K562 (cell line): ENCODE data around the gene UBAC2. TPM values are rescaled to one million over a fixed set of nuclear protein-coding genes. Genes with fewer than 3 reads are reported as not detected.

Source experiments
- CEBPG ChIP-seq, 3 experiments: fragments of 200-800 bp in 1 of 3; sonication (Bioruptor generic) in 1 of 3; sonication (generic) in 1 of 3; formaldehyde crosslinking in 1 of 3; IDR thresholded peaks in 2 of 3; conservative IDR thresholded peaks in 1 of 3; 2 replicates each; pipeline versions ENCODE4 v1.6.1 to v1.8.0; 2016 to 2022; ENCODE audit warnings: missing compliant biosample characterization in 2 of 3, missing genetic modification characterization in 2 of 3, mild to moderate bottlenecking in 1 of 3, missing genetic modification reagents in 1 of 3
- DNMT1 ChIP-seq: fragments of 450-650 bp; IDR thresholded peaks from 2 replicates; pipeline ENCODE4 v1.6.1; 2016; ENCODE audit warnings: antibody characterized with exemption, mild to moderate bottlenecking
- HDAC8 ChIP-seq: fragments of 450-650 bp; IDR thresholded peaks from 2 replicates; pipeline ENCODE4 v1.6.1; 2016; ENCODE audit warnings: mild to moderate bottlenecking, missing genetic modification characterization, moderate library complexity, missing compliant biosample characterization
- TAF15 ChIP-seq: fragments of 200-400 bp; formaldehyde crosslinking; IDR thresholded peaks from 2 replicates; pipeline ENCODE4 v1.6.1; 2017; ENCODE audit warnings: mild to moderate bottlenecking, low read depth, low read length, moderate library complexity
- ZC3H4 ChIP-seq: sonication (generic); formaldehyde crosslinking; IDR thresholded peaks from 2 replicates; pipeline ENCODE4 v1.9.0; 2021; ENCODE audit warnings: missing genetic modification reagents, borderline replicate concordance
- polyA plus RNA-seq, 8 experiments: library from polyadenylated mRNA; depleted of rRNA in 4 of 8; stranded (reverse) in 5 of 8; unstranded in 3 of 8; fragments of >200 nt; fragmentation: Nextera tagmentation in 2 of 8; fragmentation: Illumina TruSeq in 1 of 8; extraction: Ambion mirVana in 2 of 8; extraction: Trizol in 1 of 8; gene quantifications; 2 replicates each; pipeline versions ENCODE4 v1.2.1 to v1.2.3, GENCODE V29; 2011 to 2014; ENCODE audit warnings: inconsistent platforms in 1 of 8, missing spikeins in 1 of 8
- total RNA-seq, 7 experiments: library from RNA; depleted of rRNA in 6 of 7; stranded (reverse); fragments of >200 nt in 6 of 7; fragmentation: Illumina TruSeq in 2 of 7; extraction: Trizol in 2 of 7; gene quantifications; 2 replicates each; pipeline versions ENCODE4 v1.2.1 to v1.2.3, GENCODE V29; 2011 to 2021; ENCODE audit warnings: low replicate concordance in 1 of 7
- TF ChIP-seq, protein P1 (sequence below), 2 experiments: fragments of 450-650 bp; formaldehyde crosslinking in 1 of 2; IDR thresholded peaks; 2 replicates each; pipeline versions ENCODE4 v1.4.0 to v1.6.1; 2014 to 2020; ENCODE audit warnings: mild to moderate bottlenecking in 2 of 2, borderline replicate concordance in 1 of 2, low read depth in 1 of 2
- TF ChIP-seq, protein P2 (sequence below), 2 experiments: fragments of 450-650 bp in 1 of 2; sonication (generic) in 1 of 2; formaldehyde crosslinking in 1 of 2; IDR thresholded peaks in 1 of 2; conservative IDR thresholded peaks in 1 of 2; 2 replicates each; pipeline versions ENCODE4 v1.6.1 to v1.8.1; 2016 to 2023; ENCODE audit warnings: mild to moderate bottlenecking in 2 of 2, moderate library complexity in 2 of 2, inconsistent platforms in 1 of 2, missing genetic modification reagents in 1 of 2
- TF ChIP-seq, protein P3 (sequence below): fragments of 250-450 bp; sonication (Bioruptor Pico); IDR thresholded peaks from 2 replicates; pipeline ENCODE4 v1.9.0; 2021; ENCODE audit warnings: mild to moderate bottlenecking, inconsistent platforms
- TF ChIP-seq, protein P4 (sequence below): fragments of 450-650 bp; IDR thresholded peaks from one replicate; pipeline ENCODE4 v1.6.1; 2018; ENCODE audit warnings: mild to moderate bottlenecking, moderate library complexity; ENCODE audit not compliant: partially characterized antibody

UBAC2 gene
- total and polyA plus RNA-seq, 9 of the 15 experiments (the other 6 are each of a cell fraction or from before 2014, with no cell fraction given) = 6.0 to 84.1 (median 32.3) TPM

DNA sequence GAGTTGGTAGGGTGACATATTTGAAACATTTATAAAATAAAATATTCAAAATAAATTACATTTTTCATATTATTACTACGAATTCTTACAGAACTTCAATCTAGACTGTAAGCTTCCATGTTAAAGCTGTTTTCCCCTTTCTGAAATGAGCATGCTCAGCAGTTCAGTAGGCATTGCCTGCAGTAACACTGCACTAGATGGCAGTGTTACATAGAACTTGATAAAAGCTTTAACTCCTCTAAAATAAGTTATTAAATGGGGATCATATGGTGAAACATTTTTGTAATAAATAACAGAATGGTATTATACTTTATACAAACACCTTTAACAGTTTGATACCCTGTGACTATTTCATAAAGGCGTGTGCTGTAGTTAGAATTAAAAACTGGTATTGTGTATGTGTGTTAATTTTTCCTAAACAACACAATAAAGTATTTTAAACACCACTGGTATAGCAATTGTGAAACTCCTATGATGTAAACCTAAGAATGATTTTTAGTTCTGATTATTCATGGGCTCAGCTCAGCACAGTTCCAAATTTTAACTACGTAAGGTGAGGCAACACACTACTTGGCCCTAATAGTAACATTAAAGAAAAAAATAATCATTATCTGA, 69.1 kb downstream of the UBAC2 start (continued):
- TF ChIP-seq, protein P1, sequence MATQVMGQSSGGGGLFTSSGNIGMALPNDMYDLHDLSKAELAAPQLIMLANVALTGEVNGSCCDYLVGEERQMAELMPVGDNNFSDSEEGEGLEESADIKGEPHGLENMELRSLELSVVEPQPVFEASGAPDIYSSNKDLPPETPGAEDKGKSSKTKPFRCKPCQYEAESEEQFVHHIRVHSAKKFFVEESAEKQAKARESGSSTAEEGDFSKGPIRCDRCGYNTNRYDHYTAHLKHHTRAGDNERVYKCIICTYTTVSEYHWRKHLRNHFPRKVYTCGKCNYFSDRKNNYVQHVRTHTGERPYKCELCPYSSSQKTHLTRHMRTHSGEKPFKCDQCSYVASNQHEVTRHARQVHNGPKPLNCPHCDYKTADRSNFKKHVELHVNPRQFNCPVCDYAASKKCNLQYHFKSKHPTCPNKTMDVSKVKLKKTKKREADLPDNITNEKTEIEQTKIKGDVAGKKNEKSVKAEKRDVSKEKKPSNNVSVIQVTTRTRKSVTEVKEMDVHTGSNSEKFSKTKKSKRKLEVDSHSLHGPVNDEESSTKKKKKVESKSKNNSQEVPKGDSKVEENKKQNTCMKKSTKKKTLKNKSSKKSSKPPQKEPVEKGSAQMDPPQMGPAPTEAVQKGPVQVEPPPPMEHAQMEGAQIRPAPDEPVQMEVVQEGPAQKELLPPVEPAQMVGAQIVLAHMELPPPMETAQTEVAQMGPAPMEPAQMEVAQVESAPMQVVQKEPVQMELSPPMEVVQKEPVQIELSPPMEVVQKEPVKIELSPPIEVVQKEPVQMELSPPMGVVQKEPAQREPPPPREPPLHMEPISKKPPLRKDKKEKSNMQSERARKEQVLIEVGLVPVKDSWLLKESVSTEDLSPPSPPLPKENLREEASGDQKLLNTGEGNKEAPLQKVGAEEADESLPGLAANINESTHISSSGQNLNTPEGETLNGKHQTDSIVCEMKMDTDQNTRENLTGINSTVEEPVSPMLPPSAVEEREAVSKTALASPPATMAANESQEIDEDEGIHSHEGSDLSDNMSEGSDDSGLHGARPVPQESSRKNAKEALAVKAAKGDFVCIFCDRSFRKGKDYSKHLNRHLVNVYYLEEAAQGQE (IDR thresholded peaks at IDR 0.05; ENCODE audit: borderline replicate concordance) = peak; percentile 73; the same call in 1 of the 2 replicates
- TF ChIP-seq, protein P1 (CRISPR knock-in tag; IDR thresholded peaks at IDR 0.05; ENCODE audit: low read depth) = no peak
- no peak for TF ChIP-seq TAF15
- no peak for TF ChIP-seq CEBPG (CRISPR knock-in tag; IDR thresholded peaks at IDR 0.05)
- TF ChIP-seq CEBPG (tag; conservative IDR thresholded peaks at IDR 0.05 in 1 of 2, IDR thresholded peaks at IDR 0.05 in 1 of 2) = 0 out of 4 replicates have a peak, but pooled peaks of 1 of the 2 experiments have one; percentile 39
- no peak for TF ChIP-seq ZC3H4 (CRISPR knock-in tag)
- no peak for TF ChIP-seq DNMT1
- no peak for TF ChIP-seq HDAC8 (tag)
- TF ChIP-seq, protein P2, sequence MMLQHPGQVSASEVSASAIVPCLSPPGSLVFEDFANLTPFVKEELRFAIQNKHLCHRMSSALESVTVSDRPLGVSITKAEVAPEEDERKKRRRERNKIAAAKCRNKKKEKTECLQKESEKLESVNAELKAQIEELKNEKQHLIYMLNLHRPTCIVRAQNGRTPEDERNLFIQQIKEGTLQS (IDR thresholded peaks at IDR 0.05) = no peak
- TF ChIP-seq, protein P2 (CRISPR knock-in tag; conservative IDR thresholded peaks at IDR 0.05) = no peak
- TF ChIP-seq, protein P3, sequence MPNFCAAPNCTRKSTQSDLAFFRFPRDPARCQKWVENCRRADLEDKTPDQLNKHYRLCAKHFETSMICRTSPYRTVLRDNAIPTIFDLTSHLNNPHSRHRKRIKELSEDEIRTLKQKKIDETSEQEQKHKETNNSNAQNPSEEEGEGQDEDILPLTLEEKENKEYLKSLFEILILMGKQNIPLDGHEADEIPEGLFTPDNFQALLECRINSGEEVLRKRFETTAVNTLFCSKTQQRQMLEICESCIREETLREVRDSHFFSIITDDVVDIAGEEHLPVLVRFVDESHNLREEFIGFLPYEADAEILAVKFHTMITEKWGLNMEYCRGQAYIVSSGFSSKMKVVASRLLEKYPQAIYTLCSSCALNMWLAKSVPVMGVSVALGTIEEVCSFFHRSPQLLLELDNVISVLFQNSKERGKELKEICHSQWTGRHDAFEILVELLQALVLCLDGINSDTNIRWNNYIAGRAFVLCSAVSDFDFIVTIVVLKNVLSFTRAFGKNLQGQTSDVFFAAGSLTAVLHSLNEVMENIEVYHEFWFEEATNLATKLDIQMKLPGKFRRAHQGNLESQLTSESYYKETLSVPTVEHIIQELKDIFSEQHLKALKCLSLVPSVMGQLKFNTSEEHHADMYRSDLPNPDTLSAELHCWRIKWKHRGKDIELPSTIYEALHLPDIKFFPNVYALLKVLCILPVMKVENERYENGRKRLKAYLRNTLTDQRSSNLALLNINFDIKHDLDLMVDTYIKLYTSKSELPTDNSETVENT (CRISPR knock-in tag) = no peak
- TF ChIP-seq, protein P4, sequence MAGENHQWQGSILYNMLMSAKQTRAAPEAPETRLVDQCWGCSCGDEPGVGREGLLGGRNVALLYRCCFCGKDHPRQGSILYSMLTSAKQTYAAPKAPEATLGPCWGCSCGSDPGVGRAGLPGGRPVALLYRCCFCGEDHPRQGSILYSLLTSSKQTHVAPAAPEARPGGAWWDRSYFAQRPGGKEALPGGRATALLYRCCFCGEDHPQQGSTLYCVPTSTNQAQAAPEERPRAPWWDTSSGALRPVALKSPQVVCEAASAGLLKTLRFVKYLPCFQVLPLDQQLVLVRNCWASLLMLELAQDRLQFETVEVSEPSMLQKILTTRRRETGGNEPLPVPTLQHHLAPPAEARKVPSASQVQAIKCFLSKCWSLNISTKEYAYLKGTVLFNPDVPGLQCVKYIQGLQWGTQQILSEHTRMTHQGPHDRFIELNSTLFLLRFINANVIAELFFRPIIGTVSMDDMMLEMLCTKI = no peak
